SW 1271 (cell line): ENCODE data around the gene JAK3.

Experiments
- DNase-seq, 2 experiments: peaks; one replicate each; lab custom pipeline; 2025; lab: John Stamatoyannopoulos, UW

JAK3 gene

DNA sequence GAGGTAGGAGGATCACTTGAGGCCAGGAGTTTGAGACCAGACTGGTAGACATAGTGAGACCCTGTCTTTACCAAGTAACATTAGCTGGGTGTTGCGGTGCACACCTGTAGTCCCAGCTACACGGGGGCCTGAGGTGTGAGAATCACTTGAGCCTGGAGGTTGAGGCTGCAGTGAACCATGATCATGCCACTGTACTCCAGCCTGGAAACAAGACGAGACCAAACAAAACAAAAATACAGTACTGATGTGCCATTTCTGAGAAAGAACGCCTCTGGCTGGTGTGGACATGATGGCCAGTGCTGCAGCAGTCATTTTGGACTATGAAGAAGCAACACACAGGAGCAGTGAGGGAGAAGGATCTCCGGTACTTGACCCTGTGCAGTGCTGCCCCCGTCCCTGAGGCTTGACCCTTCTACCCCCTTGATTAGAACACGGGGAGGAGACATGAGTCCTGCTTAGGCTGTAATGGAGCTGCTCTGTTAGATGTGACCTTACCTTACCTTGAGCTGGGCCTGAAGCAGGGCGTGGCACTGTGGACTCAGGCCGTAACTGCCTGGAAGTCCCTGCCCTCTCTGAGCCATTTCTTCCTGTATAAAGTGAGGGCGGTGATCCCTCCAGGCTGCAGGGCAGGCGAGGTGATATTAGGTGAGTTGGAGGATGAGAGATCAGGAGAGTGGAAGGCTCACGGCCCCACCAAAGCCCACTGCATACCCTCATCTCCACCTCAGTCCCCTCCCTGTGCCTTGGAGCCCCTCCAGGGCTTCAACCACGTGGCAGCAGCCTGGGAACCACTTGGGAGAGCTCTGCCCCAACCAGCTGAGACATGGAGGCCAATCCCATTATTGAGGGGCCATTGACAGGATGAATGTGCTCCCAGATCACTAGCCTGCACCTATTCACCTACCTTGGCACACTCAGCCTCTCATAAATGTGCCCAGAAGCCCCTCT lies 17.9 kb upstream of the JAK3 start:
- peak in 1 of 2 experiments; percentile 25 for DNase-seq

DNA sequence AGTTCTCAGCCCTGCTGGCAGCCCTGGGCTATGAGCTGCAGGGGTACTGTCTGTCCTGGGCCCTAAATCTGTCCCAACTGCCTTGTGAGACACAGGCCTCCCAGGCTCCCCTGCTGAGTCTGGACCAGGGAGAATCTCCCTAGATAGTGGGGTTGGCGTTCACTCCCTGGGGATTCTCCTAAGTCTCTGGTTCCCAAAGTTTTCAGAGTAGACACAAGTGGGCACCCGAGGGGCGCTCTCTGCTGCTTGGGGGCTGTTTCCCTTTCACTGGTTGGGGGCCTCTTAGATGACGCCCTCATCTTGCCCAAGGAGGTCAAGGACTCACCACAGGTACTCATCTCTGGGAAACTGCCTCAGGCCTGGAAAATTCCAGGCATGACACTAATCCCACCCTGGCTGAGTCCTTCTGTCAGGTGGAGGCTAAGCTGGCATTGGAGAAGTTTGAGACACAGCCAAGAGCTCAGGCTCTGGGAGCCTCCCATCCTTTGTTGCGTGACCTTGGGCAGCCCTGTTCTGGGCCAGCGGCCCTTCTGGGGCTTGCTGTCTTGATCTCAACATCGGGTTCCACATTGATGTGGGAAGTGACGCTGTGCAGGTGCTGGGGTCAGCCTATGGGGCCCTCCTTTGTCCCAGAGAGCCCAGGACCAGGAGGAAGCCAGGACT lies 15.9 kb upstream of the JAK3 start:
- DNase-seq = no peak

DNA sequence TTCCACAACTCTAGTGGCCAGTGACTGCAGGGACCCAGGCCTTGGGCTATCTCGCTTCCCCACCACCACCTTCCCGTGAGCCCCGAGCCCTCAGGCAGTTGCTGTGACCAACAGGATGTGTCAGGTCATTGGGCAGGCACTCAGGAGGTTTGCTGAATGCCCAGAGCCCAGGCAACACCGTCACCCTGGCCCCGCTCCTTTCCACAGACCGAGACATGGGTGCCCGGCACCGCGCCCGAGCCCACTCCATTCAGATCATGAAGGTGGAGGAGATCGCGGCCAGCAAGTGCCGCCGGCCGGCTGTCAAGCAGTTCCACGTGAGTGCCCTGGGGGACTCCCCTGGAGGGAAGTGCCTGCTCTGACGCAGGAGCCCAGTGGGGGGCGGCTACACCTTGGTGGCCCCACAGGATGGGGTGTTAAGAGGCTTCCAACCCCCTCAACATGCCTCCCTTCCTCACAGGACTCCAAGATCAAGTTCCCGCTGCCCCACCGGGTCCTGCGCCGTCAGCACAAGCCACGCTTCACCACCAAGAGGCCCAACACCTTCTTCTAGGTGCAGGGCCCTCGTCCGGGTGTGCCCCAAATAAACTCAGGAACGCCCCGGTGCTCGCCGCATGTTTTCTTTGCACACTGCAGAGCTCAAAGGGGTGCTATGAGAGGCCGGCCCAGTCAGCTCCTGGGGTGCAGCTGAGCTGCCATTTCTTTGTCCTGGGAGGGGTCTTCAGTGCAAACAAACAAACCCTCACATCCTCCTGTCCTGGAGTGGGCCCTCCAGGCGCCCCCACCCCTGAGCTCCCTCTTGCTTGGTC lies 15.1 kb upstream of the JAK3 start:
- no peak for DNase-seq

DNA sequence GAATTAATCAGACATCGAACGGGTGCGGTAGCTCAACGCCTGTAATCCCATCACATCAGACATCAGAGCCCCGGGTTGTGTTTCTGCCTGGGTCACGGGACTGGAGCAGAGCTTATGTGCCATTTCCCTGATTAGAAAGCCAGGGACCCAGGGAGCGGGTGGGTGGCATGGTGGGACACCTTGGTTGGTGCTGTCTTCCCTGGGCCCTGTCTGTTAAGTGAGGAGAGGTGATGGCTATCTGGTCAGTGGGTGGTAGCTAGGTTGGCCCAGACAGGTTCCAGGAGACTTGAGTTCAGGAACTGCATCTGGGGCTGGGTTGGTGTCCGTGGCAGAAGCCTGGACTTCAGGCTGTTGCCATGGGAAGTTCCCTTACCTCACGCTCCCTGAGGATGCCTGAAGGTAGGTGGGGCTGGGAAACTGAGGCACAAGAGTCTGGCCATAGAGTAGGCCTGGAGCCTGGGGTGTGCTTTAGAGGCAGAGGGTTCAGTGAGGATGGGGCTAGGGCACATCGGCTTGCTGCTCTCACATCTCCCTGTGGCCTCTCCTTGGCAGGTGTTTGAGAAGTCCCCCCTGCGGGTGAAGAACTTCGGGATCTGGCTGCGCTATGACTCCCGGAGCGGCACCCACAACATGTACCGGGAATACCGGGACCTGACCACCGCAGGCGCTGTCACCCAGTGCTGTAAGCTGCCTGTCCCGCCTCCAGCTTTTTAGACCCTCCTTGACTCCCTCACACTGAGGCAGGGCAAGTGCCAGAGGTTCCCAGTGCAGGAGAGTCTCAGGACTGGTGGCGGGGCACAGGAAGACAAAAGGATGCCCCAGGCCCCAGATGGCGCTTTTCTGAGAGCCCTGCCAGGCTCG lies 14.0 kb upstream of the JAK3 start:
- DNase-seq = no peak

DNA sequence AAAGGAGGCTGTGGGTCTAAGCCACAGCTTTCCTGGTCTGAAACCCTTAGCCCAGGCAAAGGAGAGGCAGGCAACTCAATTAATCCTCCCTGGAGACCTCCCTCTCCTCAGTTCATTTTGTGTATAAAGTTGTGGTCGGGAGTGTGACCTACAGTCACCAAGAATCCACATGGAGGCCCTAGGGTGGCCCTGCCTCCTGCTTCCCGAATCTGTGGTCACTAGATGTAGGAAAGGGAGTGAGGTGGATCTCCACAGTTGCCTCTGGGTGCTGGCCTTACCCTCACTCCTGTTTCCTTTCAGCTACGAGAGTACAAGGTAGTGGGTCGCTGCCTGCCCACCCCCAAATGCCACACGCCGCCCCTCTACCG lies 13.2 kb upstream of the JAK3 start:
- DNase-seq = no peak

DNA sequence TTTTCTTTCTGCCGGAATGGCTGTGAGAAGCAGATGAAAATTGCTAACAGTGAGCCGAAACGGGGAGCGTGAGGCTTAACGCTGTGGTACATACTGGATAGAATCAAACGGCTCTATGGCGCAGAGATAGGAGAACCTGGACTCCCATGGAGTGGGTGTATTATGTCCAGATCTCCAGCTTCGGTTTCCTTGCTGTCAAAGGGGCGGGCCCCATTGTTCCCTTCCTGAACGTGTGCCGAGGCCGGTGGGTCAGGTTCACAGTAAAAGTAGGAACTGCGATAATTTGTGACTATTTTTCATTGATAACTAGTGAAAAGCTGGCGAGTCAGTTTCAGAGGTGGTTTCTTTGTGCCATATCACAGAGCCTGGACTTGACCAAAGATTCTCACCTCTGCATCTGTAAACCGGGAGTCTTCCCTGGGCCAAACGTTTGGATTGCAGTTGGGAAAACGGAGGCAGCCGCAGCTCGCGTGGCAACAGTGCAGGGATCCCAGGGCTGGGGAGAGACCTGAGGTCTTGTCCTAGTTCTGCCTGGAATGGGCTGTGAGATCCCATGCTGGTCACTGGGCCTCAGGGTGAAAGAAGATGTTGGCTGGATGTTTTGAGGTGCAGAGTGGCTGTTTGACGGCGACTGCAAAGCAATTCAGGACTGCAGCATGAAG lies 12.7 kb upstream of the JAK3 start:
- DNase-seq = no peak

DNA sequence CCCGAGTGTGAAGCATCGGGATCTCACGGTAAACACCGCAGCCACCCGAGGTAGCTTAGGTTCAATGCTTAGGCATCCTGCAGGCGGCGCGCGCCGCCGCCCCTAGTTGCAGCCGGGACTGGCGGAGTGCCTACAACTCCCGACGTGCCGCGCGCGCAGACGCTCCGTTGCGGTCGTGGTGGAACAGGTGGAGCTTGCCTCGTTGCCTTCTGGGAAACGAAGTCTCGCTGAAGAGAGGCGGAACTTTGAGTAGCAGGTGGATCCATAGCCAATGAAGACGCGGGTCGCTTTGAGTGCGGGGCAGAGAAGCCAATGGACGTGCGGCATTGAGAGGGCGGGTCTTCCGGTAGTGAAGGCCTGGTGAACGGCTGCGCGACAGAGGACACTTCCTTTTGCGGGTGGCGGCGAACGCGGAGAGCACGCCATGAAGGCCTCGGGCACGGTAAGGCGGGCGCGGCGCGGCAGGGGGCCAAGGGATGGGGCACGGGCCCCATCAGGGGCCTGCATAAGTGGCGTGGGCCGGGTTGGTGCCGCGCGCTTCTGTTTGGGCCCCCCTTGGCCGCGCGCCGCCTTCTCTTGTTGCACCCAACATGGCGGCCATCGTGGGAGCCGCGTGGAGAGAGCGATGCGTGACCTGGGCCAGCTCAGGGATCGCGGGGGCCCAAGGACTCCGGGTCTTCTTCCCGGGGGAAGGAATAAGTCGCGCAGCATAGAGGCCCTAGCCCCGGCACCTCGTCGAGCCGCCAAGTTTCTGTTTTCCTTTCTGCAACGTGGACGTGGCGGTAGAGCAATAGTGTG lies 11.9 kb upstream of the JAK3 start, which contains the start of gene RPL18A:
RPL18A (plus strand) TSS at position 378 of the 798 bp plus-strand sequence; CDS start at position 425, 47 bp downstream.
- DNase-seq = peak; percentile 99

DNA sequence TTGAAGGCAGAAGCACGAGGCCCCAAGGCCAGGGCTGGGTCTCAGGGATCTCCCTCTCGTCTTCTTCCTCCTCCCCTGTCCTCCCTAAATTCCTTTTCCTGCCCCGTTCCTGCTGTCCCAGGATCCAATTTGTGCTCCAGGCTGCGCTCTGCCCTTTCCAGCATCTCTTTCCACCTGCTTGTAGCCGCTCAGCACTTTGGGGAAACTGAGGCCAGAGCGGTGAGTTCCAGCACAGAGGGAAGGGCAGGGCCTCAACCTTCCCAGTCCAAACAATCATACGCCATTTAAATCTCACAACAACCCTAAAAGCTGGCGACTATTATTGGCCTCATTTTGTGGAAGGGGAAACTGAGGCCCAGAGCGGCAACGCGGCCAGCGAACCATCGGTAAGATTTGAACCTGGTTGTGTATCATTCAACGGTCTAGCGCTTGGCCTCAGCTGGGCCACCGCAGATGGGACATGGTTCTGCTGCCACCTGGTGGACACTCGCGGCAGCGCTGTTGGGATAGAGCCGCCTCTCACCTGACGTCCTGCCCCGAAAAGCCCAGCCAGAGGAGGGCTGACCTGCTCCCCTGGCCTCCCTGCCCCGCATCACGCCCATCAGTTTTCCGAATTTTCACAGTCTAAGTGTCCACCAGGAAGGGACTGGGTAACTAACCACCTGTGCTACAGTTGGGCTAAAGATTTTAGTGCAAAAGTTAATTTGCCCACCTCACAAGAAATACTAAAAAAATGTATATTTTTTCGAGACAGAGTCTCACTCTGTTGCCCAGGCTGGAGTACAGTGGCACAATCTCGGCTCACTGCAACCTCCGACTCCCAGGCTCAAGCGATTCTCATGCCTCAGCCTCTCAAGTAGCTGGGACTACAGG lies 7.7 kb upstream of the JAK3 start:
- DNase-seq = peak in 1 of 2 experiments; percentile 59

DNA sequence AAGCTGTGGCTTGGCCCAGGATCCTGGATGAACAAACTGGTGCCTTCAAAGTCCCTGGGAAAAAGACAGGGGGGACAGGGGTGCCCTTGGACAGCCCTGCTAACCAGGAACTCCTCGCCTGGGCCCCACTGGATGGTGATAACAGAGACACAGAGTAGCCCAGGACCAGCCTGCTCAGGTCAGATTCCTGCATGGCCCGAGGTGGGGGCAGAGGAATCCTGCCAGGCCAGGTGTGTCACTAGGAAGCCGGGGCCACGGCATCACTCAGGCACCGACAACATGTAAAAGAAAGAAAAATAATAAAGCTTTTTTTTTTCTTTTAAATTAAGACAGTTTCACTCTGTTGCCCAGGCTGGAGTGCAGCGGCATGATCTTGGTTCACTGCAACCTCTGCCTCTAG lies 6.3 kb upstream of the JAK3 start:
- DNase-seq = no peak

DNA sequence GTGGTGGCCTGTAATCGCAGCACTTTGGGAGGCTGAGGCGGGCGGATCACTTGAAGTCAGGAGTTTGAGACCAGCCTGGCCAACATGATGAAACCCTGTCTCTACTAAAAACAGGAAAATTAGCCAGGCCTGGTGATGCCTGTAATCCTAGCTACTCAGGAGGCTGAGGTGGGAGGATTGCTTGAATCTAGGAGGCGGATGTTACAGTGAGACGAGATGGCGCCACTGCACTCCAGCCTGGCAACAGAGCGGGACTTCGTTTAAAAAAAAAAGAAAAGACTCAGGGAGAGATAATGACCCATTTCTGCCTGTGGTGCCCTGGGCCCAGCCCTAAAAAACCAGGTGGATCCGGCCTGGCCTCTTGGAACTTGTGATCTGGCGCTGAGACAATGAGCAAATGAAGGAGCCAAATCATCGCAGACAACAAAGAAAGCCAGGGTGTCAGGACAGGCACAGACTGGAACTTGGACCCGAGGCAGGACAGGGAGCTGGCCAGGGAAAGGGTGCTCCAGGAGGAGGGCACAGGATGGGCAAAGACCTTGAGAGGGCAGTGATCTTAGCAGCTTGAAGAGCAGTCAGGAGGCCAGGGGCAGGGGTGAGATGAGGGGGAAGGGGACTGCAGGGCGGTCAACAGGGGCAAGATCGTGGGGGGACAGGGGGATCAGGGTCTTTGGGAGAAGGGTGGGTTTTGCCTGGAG lies 962 bp upstream of the JAK3 start:
- DNase-seq = no peak

DNA sequence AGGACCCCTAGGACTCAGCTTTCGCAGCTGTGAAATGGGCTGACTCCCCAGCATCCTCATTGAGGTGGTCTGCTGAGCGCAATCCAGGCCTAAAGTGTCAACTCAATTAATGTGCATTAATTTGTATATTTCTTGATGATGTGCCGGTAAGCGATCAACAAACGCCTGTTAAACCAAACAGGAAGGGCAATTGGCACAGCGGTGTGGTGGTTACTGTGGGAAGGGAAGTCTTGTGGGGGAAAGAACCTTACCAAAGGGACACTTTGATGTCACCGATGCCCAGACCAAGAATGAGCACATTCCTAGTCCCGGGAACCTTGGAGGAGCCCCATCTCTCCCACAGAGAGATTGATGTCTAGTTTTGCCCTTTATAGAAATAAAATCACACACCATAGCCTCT lies 1.6 kb downstream of the JAK3 start:
- DNase-seq = no peak

DNA sequence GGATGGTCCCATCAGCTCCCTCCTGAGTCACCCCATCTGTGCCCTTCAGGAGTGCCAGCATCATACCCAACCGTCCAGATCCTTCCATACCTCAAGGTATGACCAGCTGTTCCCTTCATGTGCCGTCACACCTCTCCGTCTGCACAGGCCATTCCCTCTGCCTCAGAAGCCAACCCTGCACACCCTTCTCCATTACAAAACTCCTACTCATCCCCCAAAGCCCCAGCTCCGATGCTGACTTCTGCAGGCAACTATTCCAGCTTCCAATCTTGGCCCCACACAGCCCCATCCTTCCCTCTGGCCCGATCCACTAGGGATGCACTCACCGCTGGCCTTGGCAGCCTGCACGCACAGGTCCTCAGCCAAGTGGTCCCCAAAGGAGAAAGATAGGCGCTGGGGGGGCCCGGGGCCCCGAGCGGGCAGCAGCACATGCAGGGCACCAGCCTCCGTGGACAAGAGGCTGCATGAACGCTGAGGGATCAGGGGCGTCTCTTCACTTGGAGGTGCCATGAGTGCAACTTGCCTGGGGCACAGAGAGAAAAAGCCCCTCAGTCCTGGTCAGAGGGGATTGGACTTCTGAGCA lies 3.8 kb downstream of the JAK3 start:
- DNase-seq = no peak

DNA sequence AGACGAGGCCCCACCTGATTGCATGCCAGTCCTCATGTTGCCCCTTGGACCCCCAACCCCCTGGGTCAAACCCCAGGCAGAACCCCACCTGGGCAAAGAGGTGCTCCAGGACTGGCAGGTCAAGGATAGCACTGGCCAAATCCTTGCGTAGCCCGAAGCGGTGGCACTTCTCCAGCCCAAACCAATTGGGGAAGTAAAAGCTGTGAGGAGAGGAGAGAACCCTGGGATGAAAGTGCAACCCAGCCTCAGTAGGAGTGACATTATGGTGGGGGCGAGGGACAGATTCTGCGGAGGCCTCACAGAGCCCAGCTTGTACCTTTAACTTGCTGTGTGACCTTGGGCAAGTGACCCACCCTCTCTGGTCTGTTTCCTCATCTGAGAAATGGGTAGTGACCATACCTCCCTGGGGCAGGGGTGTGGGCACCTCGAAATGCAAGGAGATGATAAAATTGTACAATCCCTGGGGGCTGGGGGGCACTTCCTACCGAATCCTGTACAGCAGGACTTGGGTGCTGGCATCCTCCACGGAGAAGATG lies 4.4 kb downstream of the JAK3 start:
- no peak for DNase-seq

DNA sequence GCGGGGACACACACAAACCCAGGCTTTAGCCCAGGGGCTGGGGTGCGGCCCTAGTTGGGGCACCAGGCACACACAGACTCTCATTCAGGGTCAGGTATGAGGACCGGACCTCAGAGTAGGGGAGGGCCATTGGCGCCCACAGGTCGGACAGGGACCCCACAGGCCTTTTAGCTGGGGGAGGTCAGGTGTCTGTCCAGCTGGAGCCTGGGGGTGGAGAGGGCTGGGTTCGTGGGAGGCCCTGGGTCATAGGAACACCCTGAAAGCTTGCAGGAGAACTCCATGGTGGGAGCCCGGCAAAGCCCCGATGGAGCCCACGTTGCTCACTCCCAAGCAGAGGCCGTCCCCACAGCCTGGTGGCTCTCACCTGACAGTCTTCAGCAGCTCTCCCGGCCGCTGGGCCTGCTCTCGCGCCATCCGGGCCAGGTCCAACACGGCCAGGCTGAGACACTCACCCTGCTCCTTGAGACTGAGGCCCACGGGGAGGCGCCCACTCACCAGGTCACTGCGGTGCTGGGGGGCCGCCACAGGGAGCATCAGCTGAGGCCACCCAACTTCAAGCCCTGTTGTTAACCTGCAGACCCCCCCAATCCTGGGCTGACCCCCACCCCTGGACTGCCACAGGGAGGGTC lies 5.0 kb downstream of the JAK3 start:
- DNase-seq = no peak

DNA sequence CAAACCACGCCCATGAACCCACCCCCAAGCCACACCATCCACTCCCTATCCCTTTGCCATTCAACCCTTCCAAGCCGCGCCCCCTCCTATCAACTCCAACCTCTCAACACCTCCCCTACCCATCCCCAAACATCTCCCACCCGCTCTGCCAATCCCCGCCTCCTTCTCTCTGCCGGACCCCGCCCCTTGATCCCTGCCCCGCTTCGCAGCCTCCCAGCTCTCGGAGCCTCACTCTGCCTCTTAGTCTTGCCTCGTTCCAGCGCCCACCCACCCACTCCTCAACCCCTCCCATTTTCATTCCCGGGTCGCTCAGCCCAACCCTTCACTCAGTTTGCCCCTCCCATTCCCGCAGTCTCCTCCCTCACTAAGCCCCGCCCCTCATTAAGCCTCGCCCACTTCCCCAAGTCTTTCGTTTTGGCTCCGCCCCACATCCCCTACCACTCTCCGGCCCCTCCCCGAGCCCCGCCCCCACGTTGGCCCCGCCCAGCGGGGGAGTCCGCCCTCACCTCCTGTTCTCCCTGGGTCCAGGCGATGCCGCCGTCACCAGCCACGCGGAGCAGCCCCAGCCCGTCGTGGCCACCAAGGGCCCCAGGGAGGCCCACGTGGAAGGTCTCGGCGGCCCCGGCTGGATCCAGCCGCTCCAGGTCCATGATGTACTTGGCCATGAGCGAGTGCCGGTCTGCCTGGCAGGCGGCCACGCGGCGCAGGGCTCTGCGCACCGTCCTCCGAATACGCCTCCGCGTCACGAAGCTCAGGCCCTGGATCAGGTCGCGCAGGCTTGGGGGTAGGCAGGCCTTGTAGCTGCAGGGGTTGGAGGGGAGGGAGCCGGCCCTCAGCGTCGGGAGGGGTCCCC lies 5.7 kb downstream of the JAK3 start:
- peak in 1 of 2 experiments; percentile 33 for DNase-seq

DNA sequence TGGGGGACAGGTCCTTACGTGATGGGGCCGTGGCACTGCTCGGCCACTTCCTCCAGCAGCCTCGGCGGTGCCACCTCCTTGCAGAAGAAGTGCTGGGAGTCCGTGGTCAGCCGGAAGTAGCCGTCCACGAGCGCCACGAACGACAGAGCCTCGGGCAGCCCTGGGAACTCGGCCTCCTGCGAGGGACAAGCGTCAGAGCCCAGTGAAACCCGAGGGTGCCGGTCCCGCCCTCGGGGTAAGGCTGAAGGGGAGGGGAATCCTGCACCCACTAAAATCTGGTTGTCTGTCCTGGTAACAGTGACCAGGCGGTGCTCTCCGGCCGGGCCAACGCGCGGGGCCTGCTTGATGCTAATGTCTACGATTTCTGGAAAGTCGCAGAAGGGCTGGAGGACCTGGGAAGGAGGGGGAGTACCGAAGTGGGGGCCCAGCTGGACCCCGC lies 6.4 kb downstream of the JAK3 start:
- no peak for DNase-seq
